H1 (cell line): Measurements from ENCODE around the gene RGL1. TPM values are rescaled to one million over a fixed set of nuclear protein-coding genes. Genes with fewer than 3 reads are reported as not detected.

Source experiments
- CTCF ChIA-PET: fragments of 300-600 bp; sonication (Branson Sonifier 250); formaldehyde crosslinking; loops from one replicate; lab custom pipeline; 2021; ENCODE audit not compliant: partially characterized antibody; lab: Charles Lee
- POLR2A ChIA-PET: fragments of 300-600 bp; sonication (Branson Sonifier 250); formaldehyde crosslinking; loops from one replicate; lab custom pipeline; 2021; ENCODE audit warnings: inconsistent platforms; ENCODE audit not compliant: partially characterized antibody; lab: Charles Lee
- DNase-seq, 2 experiments: peaks; one replicate each; pipeline versions ENCODE4 v3.0.0 to v3.0.0-alpha.2; 2010 to 2022; ENCODE audit warnings: low spot score in 2 of 2, low read depth in 1 of 2, mixed read lengths in 1 of 2
- FAIRE-seq: peaks from 2 replicates; lab custom pipeline; 2011; peaks lifted over from hg19 to GRCh38; lab: Jason Lieb, UNC
- H2AFZ ChIP-seq: 2 replicates; pipeline ENCODE4 v1.8.1; 2012; ENCODE audit warnings: low read length, inconsistent platforms
- H2AK5ac ChIP-seq: 2 replicates; pipeline ENCODE4 v1.6.1; 2013; ENCODE audit warnings: low read depth, low read length
- H2BK120ac ChIP-seq: replicated peaks from 2 replicates; pipeline ENCODE3; 2013; ENCODE audit warnings: low read depth, low read length, inconsistent platforms
- H2BK12ac ChIP-seq: 2 replicates; pipeline ENCODE4 v1.6.1; 2013; ENCODE audit warnings: low read depth, low read length
- H2BK15ac ChIP-seq: 2 replicates; pipeline ENCODE4 v1.6.1; 2013; ENCODE audit warnings: low read length
- H2BK20ac ChIP-seq: 2 replicates; pipeline ENCODE4 v1.6.1; 2013; ENCODE audit warnings: low read length
- H2BK5ac ChIP-seq: 2 replicates; pipeline ENCODE4 v1.6.1; 2013; ENCODE audit warnings: low read depth, low read length
- H3K14ac ChIP-seq: 2 replicates; pipeline ENCODE4 v1.6.1; 2013; ENCODE audit warnings: inconsistent platforms; ENCODE audit not compliant: insufficient read length
- H3K18ac ChIP-seq: 2 replicates; pipeline ENCODE4 v1.6.1; 2013; ENCODE audit warnings: low read length; ENCODE audit errors: extremely low read depth
- H3K23ac ChIP-seq: 2 replicates; pipeline ENCODE4 v1.6.1; 2013; ENCODE audit warnings: inconsistent platforms; ENCODE audit not compliant: insufficient read length
- H3K23me2 ChIP-seq: 2 replicates; pipeline ENCODE4 v1.6.1; 2013; ENCODE audit warnings: low read depth, low read length
- H3K27ac ChIP-seq: 2 replicates; pipeline ENCODE4 v1.6.1; 2011; ENCODE audit warnings: low read depth, low read length, inconsistent platforms
- H3K27me3 ChIP-seq, 4 experiments: replicated peaks in 1 of 4; 1 replicate in 1 of 4; 2 replicates in 3 of 4; pipeline versions ENCODE4 v1.6.1 to v1.8.1; 2011 to 2013; ENCODE audit warnings: low read length in 3 of 4, mild to moderate bottlenecking in 3 of 4, inconsistent platforms in 2 of 4, mixed read lengths in 2 of 4, moderate library complexity in 1 of 4; ENCODE audit not compliant: control insufficient read depth in 3 of 4, insufficient read depth in 3 of 4; ENCODE audit errors: extremely low read depth in 1 of 4
- H3K36me3 ChIP-seq, 4 experiments: 2 replicates each; pipeline versions ENCODE4 v1.6.1 to v1.8.1; 2011 to 2013; ENCODE audit warnings: mild to moderate bottlenecking in 4 of 4, low read length in 3 of 4, moderate library complexity in 2 of 4, control low read depth in 1 of 4, inconsistent platforms in 1 of 4; ENCODE audit not compliant: insufficient read depth in 4 of 4, control insufficient read depth in 2 of 4
- H3K4ac ChIP-seq: replicated peaks from 2 replicates; pipeline ENCODE3; 2013; ENCODE audit warnings: low read length, low read depth, mixed read lengths, inconsistent platforms; ENCODE audit not compliant: insufficient read length
- H3K4me1 ChIP-seq, 4 experiments: replicated peaks in 1 of 4; 1 replicate in 1 of 4; 2 replicates in 3 of 4; pipeline versions ENCODE4 v1.6.1 to v1.8.1; 2011 to 2013; ENCODE audit warnings: low read length in 3 of 4, inconsistent platforms in 2 of 4, mixed read lengths in 1 of 4; ENCODE audit not compliant: insufficient read depth in 4 of 4, control insufficient read depth in 3 of 4
- H3K4me2 ChIP-seq, 2 experiments: 2 replicates each; pipeline versions ENCODE4 v1.6.1 to v1.8.1; 2011 to 2013; ENCODE audit warnings: low read depth in 2 of 2, low read length in 2 of 2, control low read depth in 1 of 2, inconsistent platforms in 1 of 2, mild to moderate bottlenecking in 1 of 2; ENCODE audit not compliant: insufficient read depth in 1 of 2
- H3K4me3 ChIP-seq, 4 experiments: fragments of 200-600, 300-600 bp in 1 of 4; sonication (generic), shearing (Covaris generic), sonication (Bioruptor Twin) in 1 of 4; 2 replicates each; pipeline versions ENCODE4 v1.5.1 to v1.8.1; 2011 to 2016; ENCODE audit warnings: low read length in 4 of 4, low read depth in 3 of 4, control low read depth in 2 of 4, inconsistent platforms in 2 of 4, mild to moderate bottlenecking in 2 of 4, mixed read lengths in 1 of 4, moderate library complexity in 1 of 4; ENCODE audit not compliant: insufficient read depth in 2 of 4; ENCODE audit errors: extremely low read depth in 1 of 4
- H3K56ac ChIP-seq: replicated peaks from 2 replicates; pipeline ENCODE3; 2013; ENCODE audit warnings: low read depth, mild to moderate bottlenecking, mixed read lengths, low read length, inconsistent platforms; ENCODE audit not compliant: insufficient read length
- H3K79me1 ChIP-seq: 2 replicates; pipeline ENCODE4 v1.6.1; 2013; ENCODE audit warnings: low read depth, low read length, control low read depth
- H3K79me2 ChIP-seq, 2 experiments: 2 replicates each; pipeline versions ENCODE4 v1.6.1 to v1.8.1; 2012 to 2013; ENCODE audit warnings: low read length in 2 of 2, mild to moderate bottlenecking in 2 of 2, inconsistent platforms in 1 of 2; ENCODE audit not compliant: insufficient read depth in 2 of 2, control insufficient read depth in 1 of 2
- H3K9ac ChIP-seq, 4 experiments: replicated peaks in 1 of 4; 1 replicate in 1 of 4; 2 replicates in 3 of 4; pipeline versions ENCODE4 v1.6.1 to v1.8.1; 2011 to 2013; ENCODE audit warnings: low read depth in 3 of 4, low read length in 3 of 4, control low read depth in 2 of 4, mild to moderate bottlenecking in 2 of 4, moderate library complexity in 2 of 4, inconsistent platforms in 1 of 4; ENCODE audit errors: extremely low read depth in 1 of 4
- H3K9me3 ChIP-seq, 2 experiments: 2 replicates each; pipeline versions ENCODE4 v1.6.1 to v1.8.1; 2012 to 2013; ENCODE audit warnings: mild to moderate bottlenecking in 2 of 2, moderate library complexity in 2 of 2, control low read depth in 1 of 2, inconsistent platforms in 1 of 2, low read depth in 1 of 2, low read length in 1 of 2, mixed read lengths in 1 of 2; ENCODE audit not compliant: insufficient read depth in 2 of 2
- H4K20me1 ChIP-seq, 2 experiments: replicated peaks in 1 of 2; 2 replicates each; pipeline versions ENCODE3 to v1.8.1; 2011 to 2013; ENCODE audit warnings: inconsistent platforms in 2 of 2, low read length in 2 of 2, mild to moderate bottlenecking in 1 of 2; ENCODE audit not compliant: insufficient read depth in 2 of 2, control insufficient read depth in 1 of 2
- H4K5ac ChIP-seq: 2 replicates; pipeline ENCODE4 v1.6.1; 2013; ENCODE audit warnings: low read length, low read depth, mixed read lengths, inconsistent platforms; ENCODE audit not compliant: insufficient read length
- H4K8ac ChIP-seq: 2 replicates; pipeline ENCODE4 v1.8.0; 2013; ENCODE audit warnings: mild to moderate bottlenecking, moderate library complexity, low read length, inconsistent platforms; ENCODE audit not compliant: insufficient read depth; ENCODE audit errors: extremely low read depth
- H4K91ac ChIP-seq: replicated peaks from 2 replicates; pipeline ENCODE3; 2013; ENCODE audit warnings: low read length, mixed read lengths, inconsistent platforms; ENCODE audit not compliant: insufficient read length
- SUZ12 ChIP-seq: fragments of 200-600 bp; sonication (generic); IDR thresholded peaks from 2 replicates; pipeline ENCODE4 v1.6.1; 2012; ENCODE audit warnings: mild to moderate bottlenecking, inconsistent platforms, low read length, moderate library complexity, mixed read lengths
- TAF7 ChIP-seq: optimal IDR thresholded peaks from 2 replicates; pipeline ENCODE3; 2011; ENCODE audit warnings: low read depth, mild to moderate bottlenecking, inconsistent platforms, low read length, moderate library complexity, borderline replicate concordance
- WGBS, 2 experiments: shearing (Covaris generic) in 1 of 2; methylation state at CpG; one replicate each; pipeline versions ENCODE4 v1.1.6 to v1.1.7; 2013 to 2015; ENCODE audit warnings: low lambda C conversion rate in 2 of 2, mixed read lengths in 2 of 2, inconsistent platforms in 1 of 2, low coverage in 1 of 2, missing lambda C conversion rate in 1 of 2; ENCODE audit not compliant: insufficient replicate concordance in 2 of 2, insufficient coverage in 1 of 2, insufficient read length in 1 of 2; ENCODE audit errors: extremely low coverage in 1 of 2, missing lambda C conversion rate in 1 of 2; 5-methylcytosine and 5-hydroxymethylcytosine counted together
- polyA plus RNA-seq, 7 experiments: library from polyadenylated mRNA; depleted of rRNA in 3 of 7; stranded (reverse) in 5 of 7; unstranded in 2 of 7; fragments of >200 nt in 5 of 7; fragments of 200-250 nt in 2 of 7; gene quantifications; 1 replicate in 5 of 7; 2 replicates in 1 of 7; 4 replicates in 1 of 7; pipeline versions ENCODE4 v1.2.1 to v1.2.3, GENCODE V29; 2011 to 2013; ENCODE audit warnings: missing spikeins in 2 of 7, mixed read lengths in 2 of 7
- total RNA-seq: library from RNA; stranded (reverse); fragmentation: NEBNext Ultra II Directional; extraction: Animal tissue kit (Norgen Biotek cat#: 25700); gene quantifications from 2 replicates; pipeline ENCODE4 v1.2.1, GENCODE V29; 2021

The RGL1 gene
- total and polyA plus RNA-seq, 2 of the 8 experiments (the other 6 are each of a cell fraction or from before 2014, with no cell fraction given) = 0.98 to 2.4 TPM

DNA sequence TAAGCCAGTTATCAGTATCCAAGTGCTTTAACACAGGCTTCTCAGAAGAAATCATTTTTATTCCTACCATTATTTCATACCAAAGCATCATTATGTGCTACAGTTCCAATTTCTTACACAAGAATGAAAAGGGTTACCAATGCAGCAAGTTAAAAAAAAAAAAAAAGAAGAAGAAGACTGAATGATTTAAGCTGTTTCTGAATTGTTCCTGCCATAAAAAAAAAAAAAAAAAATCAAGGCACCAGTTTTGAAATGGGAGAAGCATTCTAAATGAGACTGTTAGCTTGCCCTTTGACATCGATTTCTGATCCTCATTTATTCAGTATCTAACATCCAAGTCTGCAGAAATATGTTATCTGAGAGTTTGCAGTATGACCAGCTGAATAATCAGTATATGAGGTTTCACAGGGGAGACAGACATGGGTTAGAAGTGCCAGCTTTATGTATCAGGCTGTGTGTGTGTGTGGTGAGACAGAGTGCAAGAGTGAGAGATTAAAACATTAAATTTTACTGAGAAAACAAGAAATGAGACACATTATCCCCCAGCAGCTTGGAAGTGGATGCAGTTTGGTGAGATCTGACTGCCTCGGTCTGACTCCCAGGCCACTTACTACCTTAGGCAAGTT is 126.8 kb downstream of the RGL1 start:
- H2BK5ac ChIP-seq = no peak overlapping the region
- CTCF ChIA-PET = interaction anchor here (1.0 to 2.6 kb wide), 5 partner anchors 10 to 276 kb away, joined by 3 to 17 read pairs (median 5); no protein-coding TSS in a partner anchor
- no peaks in the 10 kb centered on the region for H3K79me2 ChIP-seq
- H3K4me1 ChIP-seq = no peaks in the 10 kb centered on the region
- no peak for TF ChIP-seq TAF7
- TF ChIP-seq SUZ12 = 0 out of 2 replicates have a peak, but pooled peaks have one; percentile 10
- TF ChIP-seq, all 59 proteins: peak for 1
- no peak overlapping the region for H2AK5ac ChIP-seq
- H3K4ac ChIP-seq = no peak overlapping the region
- H4K8ac ChIP-seq = no peak overlapping the region
- H3K56ac ChIP-seq = no peak overlapping the region
- H3K23me2 ChIP-seq = no peaks in the 10 kb centered on the region
- no peak overlapping the region for H4K91ac ChIP-seq
- DNase-seq = no peak
- no peak overlapping the region for H2BK20ac ChIP-seq
- no peak overlapping the region for H3K27ac ChIP-seq
- H3K79me1 ChIP-seq = no peaks in the 10 kb centered on the region
- no peak overlapping the region for H2BK15ac ChIP-seq
- no peak overlapping the region for H2BK120ac ChIP-seq
- no peak overlapping the region for H2BK12ac ChIP-seq
- POLR2A ChIA-PET = interaction anchor here (1.8 kb wide), 1 partner anchor 10 kb away, joined by 5 read pairs; no protein-coding TSS in a partner anchor
- no peak overlapping the region for H2AFZ ChIP-seq
- H3K9ac ChIP-seq = no peak overlapping the region
- H3K4me3 ChIP-seq = no peak overlapping the region
- WGBS, 2 experiments = 85% methylated on average over 2 of the region's 2 CpGs; no CpG with 5 or more reads in 1 of the 2 experiments
- FAIRE-seq = no peak
- no peaks in the 10 kb centered on the region for H3K9me3 ChIP-seq
- H3K18ac ChIP-seq = no peak overlapping the region
- H3K36me3 ChIP-seq = no peaks in the 10 kb centered on the region; a peak in 1 of 8 replicates
- no peaks in the 10 kb centered on the region for H4K20me1 ChIP-seq
- no peaks in the 10 kb centered on the region for H3K27me3 ChIP-seq
- H3K4me2 ChIP-seq = no peak overlapping the region
- H3K23ac ChIP-seq = no peak overlapping the region
- no peak overlapping the region for H3K14ac ChIP-seq
- H4K5ac ChIP-seq = no peak overlapping the region
